ENCODE data around the gene DARS2.

GRCh38 chr1:173818459-173818858, 6.0 kb upstream of the DARS2 start:
- TF ChIP-seq CTCF (IDR thresholded peaks at IDR 0.05) (no peak), POLR2A (IDR thresholded peaks at IDR 0.05) (no peak)
